Esophagus muscularis mucosa (tissue), 4 donors: Measurements from ENCODE around the gene OR51E2.

ENCODE experiments used
- CTCF ChIP-seq, 3 experiments: fragments of 200-600 bp in 2 of 3; fragments of 450-650 bp in 1 of 3; sonication (generic) in 2 of 3; IDR thresholded peaks; one replicate each; pipeline ENCODE4 v1.5.1; 2017 to 2019; ENCODE audit warnings: antibody characterized with exemption in 3 of 3, mild to moderate bottlenecking in 2 of 3, moderate library complexity in 1 of 3
- EP300 ChIP-seq: sonication (generic); formaldehyde crosslinking; IDR thresholded peaks from one replicate; pipeline ENCODE4 v1.6.1; 2017; ENCODE audit warnings: antibody characterized with exemption
- POLR2A ChIP-seq: fragments of 450-650 bp; IDR thresholded peaks from one replicate; pipeline ENCODE4 v1.6.1; 2017; ENCODE audit warnings: antibody characterized with exemption, moderate library complexity, mild to moderate bottlenecking, low read depth

GRCh38 chr11:4684631-4685285 lies 12.9 kb downstream of the OR51E2 start:
- no peak for TF ChIP-seq CTCF (IDR thresholded peaks at IDR 0.05)
- no peak for TF ChIP-seq POLR2A
- no peak for TF ChIP-seq EP300
